Measurements from ENCODE around the gene FANCM. TPM values are rescaled to one million over a fixed set of nuclear protein-coding genes. Genes with fewer than 3 reads are reported as not detected.

The FANCM gene
- total RNA-seq, 1 experiment from 2014 or later, result 11.7 TPM

GRCh38 chr14:45120096-45120495 is 15.6 kb upstream of the FANCM start:
- no peak for ATAC-seq
- H3K36me3 ChIP-seq (ENCODE audit: low read depth, low read length), result peaks cover 51% of the 10 kb centered on the region
- no TSS peak for BruUV-seq (replicated peaks)

GRCh38 chr14:45123271-45123670 is 12.5 kb upstream of the FANCM start:
- no peaks in the 10 kb centered on the region for H3K4me1 ChIP-seq (ENCODE audit: insufficient read depth, low read length)
- TF ChIP-seq CTCF (conservative IDR thresholded peaks at IDR 0.05; ENCODE audit: low read depth, low read length) (no peak), EZH2 (IDR thresholded peaks at IDR 0.05; ENCODE audit: low read length, unreplicated experiment) (no peak), EZH2phosphoT487 (IDR thresholded peaks at IDR 0.05; ENCODE audit: borderline replicate concordance, low read length) (no peak)
- intact Hi-C loops (cut with micrococcal nuclease), result no loop called here
- no peaks in the 10 kb centered on the region for H3F3A ChIP-seq (ENCODE audit: low read length, unreplicated experiment)
- no peak for ATAC-seq
- no TSS peak for BruUV-seq (replicated peaks)
- no peak overlapping the region for H3K27ac ChIP-seq (ENCODE audit: low read length)
- no peaks in the 10 kb centered on the region for H3K9me3 ChIP-seq (ENCODE audit: low read length)
- no peaks in the 10 kb centered on the region for H3K79me2 ChIP-seq (ENCODE audit: low read length)
- no peaks in the 10 kb centered on the region for H3K27me3 ChIP-seq (ENCODE audit: low read length)
- no peak for DNase-seq
- no peaks in the 10 kb centered on the region; the same call in 1 of the 2 replicates for H4K20me1 ChIP-seq (ENCODE audit: low read length)
- ChIA-PET POLR2A (ENCODE audit: unreplicated experiment) (interaction anchor here (0.5 kb wide), 1 partner anchor 52 kb away, joined by 3 read pairs; no protein-coding TSS in a partner anchor), CTCF (no interaction called here)
- H3K9me2 ChIP-seq (replicated peaks; ENCODE audit: low read length), result no peaks in the 10 kb centered on the region
- H2AFZ ChIP-seq (ENCODE audit: low read length), result no peak overlapping the region
- no peak overlapping the region for H3K4me2 ChIP-seq (ENCODE audit: low read length)
- peaks cover 42% of the 10 kb centered on the region for H3K36me3 ChIP-seq (ENCODE audit: low read depth, low read length)
- no peak overlapping the region for H3K9ac ChIP-seq (ENCODE audit: low read length)
- H3K4me3 ChIP-seq (ENCODE audit: low read length), result no peak overlapping the region

More at GRCh38 chr14:45120096-45120495, 15.6 kb upstream of the FANCM start:
- no peaks in the 10 kb centered on the region for H3K79me2 ChIP-seq (ENCODE audit: low read length)
- POLR2A ChIA-PET (ENCODE audit: unreplicated experiment), result interaction anchor here (0.6 kb wide), 1 partner anchor 27 kb away, joined by 4 read pairs; no protein-coding TSS in a partner anchor
- no peak overlapping the region for H3K4me3 ChIP-seq (ENCODE audit: low read length)
- H3K4me1 ChIP-seq (ENCODE audit: insufficient read depth, low read length), result no peaks in the 10 kb centered on the region
- no peaks in the 10 kb centered on the region for H3K9me2 ChIP-seq (replicated peaks; ENCODE audit: low read length)
- H2AFZ ChIP-seq (ENCODE audit: low read length), result no peak overlapping the region
- no peaks in the 10 kb centered on the region for H4K20me1 ChIP-seq (ENCODE audit: low read length)
- no peaks in the 10 kb centered on the region for H3F3A ChIP-seq (ENCODE audit: low read length, unreplicated experiment)
- no peaks in the 10 kb centered on the region for H3K9me3 ChIP-seq (ENCODE audit: low read length)
- intact Hi-C loops (cut with micrococcal nuclease), result no loop called here
- no peaks in the 10 kb centered on the region for H3K27me3 ChIP-seq (ENCODE audit: low read length)
- H3K4me2 ChIP-seq (ENCODE audit: low read length), result no peak overlapping the region
- DNase-seq, result no peak
- CTCF ChIA-PET, result no interaction called here
- H3K9ac ChIP-seq (ENCODE audit: low read length), result no peak overlapping the region
- TF ChIP-seq EZH2phosphoT487 (IDR thresholded peaks at IDR 0.05; ENCODE audit: borderline replicate concordance, low read length) (no peak), EZH2 (IDR thresholded peaks at IDR 0.05; ENCODE audit: low read length, unreplicated experiment) (no peak), CTCF (conservative IDR thresholded peaks at IDR 0.05; ENCODE audit: low read depth, low read length) (no peak)
- no peak overlapping the region for H3K27ac ChIP-seq (ENCODE audit: low read length)

- TF ChIP-seq CTCF (conservative IDR thresholded peaks at IDR 0.05; ENCODE audit: low read depth, low read length), result no peak
- TF ChIP-seq EZH2phosphoT487 (IDR thresholded peaks at IDR 0.05; ENCODE audit: borderline replicate concordance, low read length), result no peak
- TF ChIP-seq EZH2 (IDR thresholded peaks at IDR 0.05; ENCODE audit: low read length, unreplicated experiment), result no peak
- Histone ChIP-seq H3K9me2 (replicated peaks; ENCODE audit: low read length) (no peaks in the 10 kb centered on the region), H3K27me3 (ENCODE audit: low read length) (no peaks in the 10 kb centered on the region), H3K4me2 (ENCODE audit: low read length) (no peak overlapping the region), H3K79me2 (ENCODE audit: low read length) (0 out of 2 replicates have a peak, but pooled peaks cover 5% of the 10 kb centered on the region), H3K4me1 (ENCODE audit: insufficient read depth, low read length) (no peaks in the 10 kb centered on the region), H4K20me1 (ENCODE audit: low read length) (no peaks in the 10 kb centered on the region; the same call in 1 of the 2 replicates), H3K9me3 (ENCODE audit: low read length) (no peaks in the 10 kb centered on the region), H2AFZ (ENCODE audit: low read length) (no peak overlapping the region), H3K4me3 (ENCODE audit: low read length) (no peak overlapping the region), H3K36me3 (ENCODE audit: low read depth, low read length) (peaks cover 35% of the 10 kb centered on the region), H3F3A (ENCODE audit: low read length, unreplicated experiment) (no peaks in the 10 kb centered on the region), H3K9ac (ENCODE audit: low read length) (no peak overlapping the region), H3K27ac (ENCODE audit: low read length) (no peak overlapping the region)
- CTCF ChIA-PET, result interaction anchor here (0.7 kb wide), 1 partner anchor 99 kb away, joined by 4 read pairs; no protein-coding TSS in a partner anchor
- no TSS peak for BruUV-seq (replicated peaks)
- ATAC-seq (no peak), DNase-seq (no peak)
- intact Hi-C loops (cut with micrococcal nuclease), result no loop called here
- POLR2A ChIA-PET (ENCODE audit: unreplicated experiment), result no interaction called here
These were observed 10.0 kb upstream of the FANCM start for GRCh38 chr14:45125754-45126153.
